Upper lobe of right lung (tissue), 1 donor: ENCODE results near the gene OR10W1. TPM values are rescaled to one million over a fixed set of nuclear protein-coding genes. Genes with fewer than 3 reads are reported as not detected.

Experiments
- ATAC-seq: fragments of 200-7000 bp; cut with Tn5 transposase; one replicate; pipeline ENCODE4 v1.9.1; 2020; ENCODE audit warnings: mild to moderate bottlenecking, moderate library complexity
- DNase-seq: peaks from one replicate; pipeline ENCODE4 v3.0.0-alpha.2; 2020
- H3K27ac ChIP-seq: fragments of 200-600 bp; one replicate; pipeline ENCODE4 v1.8.0; 2022
- H3K27me3 ChIP-seq: fragments of 200-600 bp; one replicate; pipeline ENCODE4 v1.8.0; 2022; ENCODE audit warnings: mild to moderate bottlenecking
- H3K36me3 ChIP-seq: fragments of 200-600 bp; one replicate; pipeline ENCODE4 v1.8.0; 2022
- H3K4me1 ChIP-seq: fragments of 200-600 bp; one replicate; pipeline ENCODE4 v1.8.0; 2022
- H3K4me3 ChIP-seq: fragments of 200-600 bp; one replicate; pipeline ENCODE4 v1.8.0; 2022; ENCODE audit warnings: mild to moderate bottlenecking
- H3K9me3 ChIP-seq: fragments of 200-600 bp; one replicate; pipeline ENCODE4 v1.8.0; 2022
- intact Hi-C: fragments of 100-400 bp; cut with DNase I; formaldehyde crosslinking; loops from one replicate; pipeline ENCODE4 v1.11.0; 2022
- long read RNA-seq: library from polyadenylated mRNA; unstranded; transcript quantifications from one replicate; pipeline ENCODE4 v2.0.0, GENCODE V29; 2021
- total RNA-seq: library from RNA; stranded (reverse); fragmentation: NEBNext Ultra II Directional; extraction: Animal tissue kit (Norgen Biotek cat#: 25700); gene quantifications from one replicate; pipeline ENCODE4 v1.2.1, GENCODE V29; 2021
- TF ChIP-seq, protein P1 (sequence below): fragments of 200-600 bp; IDR thresholded peaks from one replicate; pipeline ENCODE4 v1.8.0; 2022; ENCODE audit warnings: antibody characterized with exemption
- donor health status: DM: no; HTN: yes; CAD: no; lungs with severe emphysema.

The OR10W1 gene
- not detected for total RNA-seq
- long read RNA-seq = 0 reads

DNA sequence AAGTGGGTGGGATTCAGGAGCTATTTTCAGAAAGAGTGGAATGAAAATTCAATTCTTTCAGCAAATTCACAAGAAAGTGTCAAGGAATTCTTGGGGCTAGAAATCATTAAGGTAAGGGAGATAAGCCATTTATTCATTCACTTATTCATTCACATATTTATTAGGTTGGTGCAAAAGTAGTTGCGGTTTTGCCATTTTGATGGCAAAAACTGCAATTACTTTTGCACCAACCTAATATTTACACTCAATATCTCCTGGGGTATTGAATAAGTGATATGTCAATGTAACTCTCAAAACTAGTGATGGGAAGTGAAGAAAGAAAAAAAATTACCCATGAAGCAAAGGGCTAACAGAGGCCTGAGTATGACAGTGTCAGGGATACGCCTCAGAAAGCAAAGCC lies at the start of gene OR10W1:
Gene OR10W1, minus strand, starts transcription at position 119 of the 400 bp plus-strand sequence. CDS start 402 bp downstream, outside the sequence.
- intact Hi-C loops = no loop called here
- no peaks in the 10 kb centered on the region for H3K27me3 ChIP-seq
- H3K4me1 ChIP-seq = no peaks in the 10 kb centered on the region
- H3K27ac ChIP-seq = no peak within 1 kb of the TSS
- H3K4me3 ChIP-seq = no peak within 1 kb of the TSS
- TF ChIP-seq, protein P1, sequence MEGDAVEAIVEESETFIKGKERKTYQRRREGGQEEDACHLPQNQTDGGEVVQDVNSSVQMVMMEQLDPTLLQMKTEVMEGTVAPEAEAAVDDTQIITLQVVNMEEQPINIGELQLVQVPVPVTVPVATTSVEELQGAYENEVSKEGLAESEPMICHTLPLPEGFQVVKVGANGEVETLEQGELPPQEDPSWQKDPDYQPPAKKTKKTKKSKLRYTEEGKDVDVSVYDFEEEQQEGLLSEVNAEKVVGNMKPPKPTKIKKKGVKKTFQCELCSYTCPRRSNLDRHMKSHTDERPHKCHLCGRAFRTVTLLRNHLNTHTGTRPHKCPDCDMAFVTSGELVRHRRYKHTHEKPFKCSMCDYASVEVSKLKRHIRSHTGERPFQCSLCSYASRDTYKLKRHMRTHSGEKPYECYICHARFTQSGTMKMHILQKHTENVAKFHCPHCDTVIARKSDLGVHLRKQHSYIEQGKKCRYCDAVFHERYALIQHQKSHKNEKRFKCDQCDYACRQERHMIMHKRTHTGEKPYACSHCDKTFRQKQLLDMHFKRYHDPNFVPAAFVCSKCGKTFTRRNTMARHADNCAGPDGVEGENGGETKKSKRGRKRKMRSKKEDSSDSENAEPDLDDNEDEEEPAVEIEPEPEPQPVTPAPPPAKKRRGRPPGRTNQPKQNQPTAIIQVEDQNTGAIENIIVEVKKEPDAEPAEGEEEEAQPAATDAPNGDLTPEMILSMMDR = no peak
- no peaks in the 10 kb centered on the region for H3K36me3 ChIP-seq
- no peak for DNase-seq
- ATAC-seq = no peak
- H3K9me3 ChIP-seq = no peaks in the 10 kb centered on the region

DNA sequence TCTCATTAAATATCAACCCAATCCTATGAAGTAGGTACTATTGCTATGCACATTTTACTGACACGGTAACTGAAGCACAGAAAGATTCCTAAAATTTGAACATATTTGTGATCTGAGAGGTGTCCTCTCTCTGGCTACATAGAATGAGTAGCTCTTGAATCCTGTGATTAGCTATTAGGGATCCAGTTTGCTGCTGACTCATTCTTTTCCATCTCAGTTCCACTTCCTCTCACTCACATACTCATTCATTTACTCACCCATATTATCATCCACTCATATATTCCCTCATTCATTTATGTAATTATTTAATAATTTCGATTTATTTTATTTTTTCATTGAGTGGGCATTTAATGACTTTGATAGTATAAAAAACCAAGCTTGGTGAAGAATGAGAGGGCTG lies 48.1 kb upstream of the OR10W1 start:
- no peaks in the 10 kb centered on the region for H3K36me3 ChIP-seq
- no peaks in the 10 kb centered on the region for H3K9me3 ChIP-seq
- ATAC-seq (no peak), DNase-seq (no peak)
- no peak overlapping the region for H3K4me3 ChIP-seq
- H3K27ac ChIP-seq = no peak overlapping the region
- no peaks in the 10 kb centered on the region for H3K4me1 ChIP-seq
- TF ChIP-seq, protein P1 = no peak
- H3K27me3 ChIP-seq = no peaks in the 10 kb centered on the region
- intact Hi-C loops = no loop called here

DNA sequence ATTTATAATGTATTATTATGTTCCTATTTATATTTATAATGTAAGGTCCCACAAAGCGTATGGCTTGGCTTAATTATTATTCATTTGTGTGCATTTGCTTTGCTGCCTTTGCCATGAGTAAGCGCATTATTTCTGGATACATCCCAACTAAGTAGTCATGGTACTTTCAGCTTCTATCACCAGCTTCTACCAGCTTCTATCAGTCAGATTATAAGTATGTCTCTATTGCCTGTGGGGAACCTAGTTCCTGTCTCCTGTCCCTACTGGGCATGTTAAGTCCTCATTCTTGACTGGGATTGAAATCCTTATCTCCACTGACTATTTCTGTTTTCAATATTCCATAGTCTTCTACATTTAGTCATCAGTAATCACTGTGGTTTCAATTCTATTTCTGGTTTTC lies 33.5 kb upstream of the OR10W1 start:
- intact Hi-C loops = no loop called here
- TF ChIP-seq, protein P1 = no peak
- H3K4me3 ChIP-seq = no peak overlapping the region
- H3K4me1 ChIP-seq = no peaks in the 10 kb centered on the region
- no peak overlapping the region for H3K27ac ChIP-seq
- no peaks in the 10 kb centered on the region for H3K9me3 ChIP-seq
- ATAC-seq (no peak), DNase-seq (no peak)
- no peaks in the 10 kb centered on the region for H3K36me3 ChIP-seq
- H3K27me3 ChIP-seq = no peaks in the 10 kb centered on the region

DNA sequence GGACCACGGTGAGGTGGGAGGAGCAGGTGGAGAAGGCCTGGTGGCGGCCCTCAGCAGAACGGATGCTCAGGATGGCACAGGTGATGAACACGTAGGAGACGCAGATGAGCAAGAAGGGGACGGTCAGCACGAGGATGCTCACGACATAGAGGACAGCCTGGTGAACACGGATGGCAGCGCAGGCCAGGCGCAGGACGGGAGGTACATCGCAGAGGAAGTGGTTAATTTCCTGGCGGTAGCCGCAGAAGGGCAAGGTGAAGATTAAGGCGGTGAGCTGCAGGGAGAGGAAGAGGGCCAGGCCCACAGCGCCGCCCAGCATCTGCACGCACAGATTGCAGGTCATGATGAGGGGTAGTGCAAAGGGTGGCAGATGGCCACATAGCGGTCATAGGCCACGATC lies 24.0 kb upstream of the OR10W1 start:
- H3K9me3 ChIP-seq = no peaks in the 10 kb centered on the region
- H3K27me3 ChIP-seq = no peaks in the 10 kb centered on the region
- TF ChIP-seq, protein P1 = no peak
- ATAC-seq = no peak
- intact Hi-C loops = no loop called here
- H3K27ac ChIP-seq = no peak overlapping the region
- no peak overlapping the region for H3K4me3 ChIP-seq
- no peaks in the 10 kb centered on the region for H3K4me1 ChIP-seq
- DNase-seq = no peak
- no peaks in the 10 kb centered on the region for H3K36me3 ChIP-seq

DNA sequence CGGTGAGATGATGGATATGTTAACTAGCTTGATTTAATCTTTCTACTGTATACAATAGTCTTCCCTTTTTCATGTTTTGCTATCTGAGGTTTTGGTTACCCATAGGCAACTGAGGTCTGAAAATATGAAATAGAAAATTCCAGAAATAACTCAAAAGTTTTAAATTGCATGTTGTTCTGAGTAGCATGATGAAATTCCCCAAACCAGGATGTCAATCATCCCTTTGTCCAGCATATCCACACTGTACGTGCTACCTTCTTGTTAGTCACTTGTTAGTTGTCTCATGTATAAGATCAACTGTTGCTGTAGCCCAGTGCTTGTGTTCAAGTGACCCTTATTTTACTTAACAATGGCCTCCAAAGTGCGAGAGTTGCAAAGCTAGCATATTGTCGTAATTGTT lies 21.2 kb upstream of the OR10W1 start:
- H3K4me3 ChIP-seq = no peak overlapping the region
- ATAC-seq (no peak), DNase-seq (no peak)
- no peaks in the 10 kb centered on the region for H3K4me1 ChIP-seq
- no peaks in the 10 kb centered on the region for H3K9me3 ChIP-seq
- H3K27ac ChIP-seq = no peak overlapping the region
- H3K27me3 ChIP-seq = no peaks in the 10 kb centered on the region
- TF ChIP-seq, protein P1 = no peak
- intact Hi-C loops = no loop called here
- no peaks in the 10 kb centered on the region for H3K36me3 ChIP-seq

DNA sequence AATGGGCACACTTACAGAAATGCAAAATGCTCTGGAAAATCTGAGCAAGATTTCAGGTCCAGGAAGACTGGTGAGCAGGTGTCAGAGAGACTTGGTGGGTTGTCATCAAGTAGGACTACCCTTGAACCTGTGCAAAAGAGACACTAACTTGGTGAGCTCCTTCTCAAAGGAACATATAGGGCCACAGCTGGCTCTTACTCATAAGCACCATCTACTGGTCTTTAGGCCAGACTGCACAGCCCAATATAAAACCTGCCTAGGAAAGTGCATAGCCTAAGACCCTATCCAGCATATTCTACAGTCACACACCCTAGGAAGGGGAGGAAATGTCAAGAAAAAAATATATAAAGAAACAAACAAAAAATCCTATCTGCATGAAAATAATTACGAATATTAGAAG lies 18.2 kb upstream of the OR10W1 start:
- DNase-seq = no peak

More for the DNA sequence above, 18.2 kb upstream of the OR10W1 start:
- Histone ChIP-seq H3K4me1 (no peaks in the 10 kb centered on the region), H3K36me3 (no peaks in the 10 kb centered on the region), H3K4me3 (no peak overlapping the region), H3K9me3 (no peaks in the 10 kb centered on the region), H3K27ac (no peak overlapping the region), H3K27me3 (no peaks in the 10 kb centered on the region)
- intact Hi-C loops = no loop called here
- ATAC-seq = peak; percentile 55
- TF ChIP-seq, protein P1 = peak; percentile 48
